Keratinocyte (primary cell): Measurements from ENCODE around the gene DDX51. TPM values are rescaled to one million over a fixed set of nuclear protein-coding genes. Genes with fewer than 3 reads are reported as not detected.

Experiments used
- DNase-seq: peaks from one replicate; pipeline ENCODE4 v3.0.0-alpha.2; 2011; ENCODE audit warnings: low read depth, missing footprints, low spot score
- FAIRE-seq: peaks from 2 replicates; lab custom pipeline; 2011; peaks lifted over from hg19 to GRCh38; lab: Jason Lieb, UNC
- H2AFZ ChIP-seq: 2 replicates; pipeline ENCODE4 v1.6.0; 2012; ENCODE audit warnings: low read length, control low read depth, inconsistent platforms; ENCODE audit not compliant: control insufficient read depth
- H3K27ac ChIP-seq: 2 replicates; pipeline ENCODE4 v1.5.1; 2011; ENCODE audit warnings: low read length; ENCODE audit not compliant: control insufficient read depth, insufficient read depth
- H3K27me3 ChIP-seq: 3 replicates; pipeline ENCODE4 v1.6.0; 2011; ENCODE audit warnings: low read length; ENCODE audit not compliant: control insufficient read depth, insufficient read depth; ENCODE audit errors: extremely low read depth
- H3K36me3 ChIP-seq, 2 experiments: 2 replicates in 1 of 2; 3 replicates in 1 of 2; pipeline ENCODE4 v1.5.1; 2011; ENCODE audit warnings: low read length in 2 of 2, mild to moderate bottlenecking in 1 of 2; ENCODE audit not compliant: control insufficient read depth in 2 of 2, insufficient read depth in 2 of 2; ENCODE audit errors: extremely low read depth in 1 of 2
- H3K4me1 ChIP-seq: 3 replicates; pipeline ENCODE4 v1.5.1; 2011; ENCODE audit warnings: low read length; ENCODE audit not compliant: control insufficient read depth, insufficient read depth; ENCODE audit errors: extremely low read depth
- H3K4me2 ChIP-seq: 3 replicates; pipeline ENCODE4 v1.6.0; 2011; ENCODE audit warnings: low read depth, low read length; ENCODE audit not compliant: control insufficient read depth, insufficient read depth; ENCODE audit errors: extremely low read depth
- H3K4me3 ChIP-seq, 3 experiments: fragments of 200-600 bp in 1 of 3; sonication (generic) in 1 of 3; 2 replicates in 2 of 3; 3 replicates in 1 of 3; pipeline ENCODE4 v1.5.1; 2011 to 2016; ENCODE audit warnings: low read length in 3 of 3, mild to moderate bottlenecking in 3 of 3, control low read depth in 2 of 3, inconsistent platforms in 1 of 3, low read depth in 1 of 3, mixed read lengths in 1 of 3, mixed run types in 1 of 3, moderate library complexity in 1 of 3; ENCODE audit not compliant: control insufficient read depth in 2 of 3, insufficient read depth in 2 of 3; ENCODE audit errors: extremely low read depth in 1 of 3
- H3K79me2 ChIP-seq: 2 replicates; pipeline ENCODE4 v1.6.0; 2012; ENCODE audit warnings: low read length; ENCODE audit not compliant: control insufficient read depth, insufficient read depth
- H3K9ac ChIP-seq: 3 replicates; pipeline ENCODE4 v1.6.0; 2011; ENCODE audit warnings: low read length; ENCODE audit not compliant: control insufficient read depth, insufficient read depth; ENCODE audit errors: extremely low read depth
- H3K9me1 ChIP-seq: 3 replicates; pipeline ENCODE4 v1.6.0; 2011; ENCODE audit warnings: low read length; ENCODE audit not compliant: control insufficient read depth, insufficient read depth; ENCODE audit errors: extremely low read depth
- H3K9me3 ChIP-seq: 2 replicates; pipeline ENCODE4 v1.5.1; 2012; ENCODE audit warnings: low read depth, low read length; ENCODE audit not compliant: control insufficient read depth
- H4K20me1 ChIP-seq: 3 replicates; pipeline ENCODE4 v1.6.0; 2011; ENCODE audit warnings: low read length; ENCODE audit not compliant: control insufficient read depth, insufficient read depth; ENCODE audit errors: extremely low read depth
- CTCF ChIP-seq, 3 experiments: IDR thresholded peaks in 1 of 3; conservative IDR thresholded peaks in 1 of 3; optimal IDR thresholded peaks in 1 of 3; 2 replicates in 2 of 3; 3 replicates in 1 of 3; pipeline versions ENCODE3 to v1.5.1; 2011; ENCODE audit warnings: low read length in 3 of 3, mild to moderate bottlenecking in 3 of 3, moderate library complexity in 2 of 3, control low read depth in 1 of 3, inconsistent platforms in 1 of 3; ENCODE audit not compliant: insufficient read depth in 2 of 3; ENCODE audit errors: extremely low read depth in 1 of 3
- EZH2 ChIP-seq: IDR thresholded peaks from one replicate; pipeline ENCODE4 v1.6.1; 2012; ENCODE audit warnings: inconsistent platforms, mild to moderate bottlenecking, low read length, moderate library complexity
- dilution Hi-C: fragments of 300-500 bp; cut with MboI; formaldehyde crosslinking; loops from one replicate; pipeline ENCODE4 v1.7.0; 2020; ENCODE audit warnings: low sequenced_read_pairs; ENCODE audit not compliant: extremely low pct_ligation_motif_present
- polyA plus RNA-seq, 5 experiments: library from polyadenylated mRNA; depleted of rRNA in 3 of 5; stranded (reverse) in 3 of 5; stranded (forward) in 1 of 5; unstranded in 1 of 5; fragments of >200 nt; gene quantifications; 1 replicate in 1 of 5; 2 replicates in 3 of 5; 3 replicates in 1 of 5; pipeline versions ENCODE4 v1.2.1 to v1.2.3, GENCODE V29; 2011 to 2012; ENCODE audit warnings: missing spikeins in 2 of 5, low read depth in 1 of 5, low replicate concordance in 1 of 5

The DDX51 gene
- polyA plus RNA-seq, 1 donor (not counting 4 experiments of a cell fraction or from before 2014, with no cell fraction given) = 7.4 TPM

GRCh38 chr12:132180648-132181546 lies 36.8 kb upstream of the DDX51 start:
- no peak for FAIRE-seq
- dilution Hi-C loops = no loop called here

GRCh38 chr12:132179431-132180362 lies 35.6 kb upstream of the DDX51 start:
- Histone ChIP-seq H3K4me1 (no peaks in the 10 kb centered on the region), H2AFZ (no peak overlapping the region), H3K4me2 (no peak overlapping the region), H3K4me3 (no peak overlapping the region), H3K9me3 (no peaks in the 10 kb centered on the region), H3K9ac (no peak overlapping the region), H3K79me2 (no peaks in the 10 kb centered on the region), H4K20me1 (no peaks in the 10 kb centered on the region), H3K9me1 (no peaks in the 10 kb centered on the region), H3K27me3 (peaks cover 40% of the 10 kb centered on the region), H3K27ac (no peak overlapping the region), H3K36me3 (no peaks in the 10 kb centered on the region)
- FAIRE-seq = no peak
- dilution Hi-C loops = no loop called here
- no peak for DNase-seq
- no peak for TF ChIP-seq EZH2
- TF ChIP-seq CTCF (optimal IDR thresholded peaks at IDR 0.05 in 1 of 3, IDR thresholded peaks at IDR 0.05 in 1 of 3, conservative IDR thresholded peaks at IDR 0.05 in 1 of 3; ENCODE audit: extremely low read depth in 1 of 3, insufficient read depth in 2 of 3, low read length in 3 of 3) = no peak

More at GRCh38 chr12:132180648-132181546, 36.8 kb upstream of the DDX51 start:
- no peaks in the 10 kb centered on the region for H3K9me1 ChIP-seq
- no peak overlapping the region for H3K9ac ChIP-seq
- H3K9me3 ChIP-seq = no peaks in the 10 kb centered on the region
- H2AFZ ChIP-seq = no peak overlapping the region
- H3K4me3 ChIP-seq = no peak overlapping the region
- no peak for DNase-seq
- TF ChIP-seq CTCF (optimal IDR thresholded peaks at IDR 0.05 in 1 of 3, IDR thresholded peaks at IDR 0.05 in 1 of 3, conservative IDR thresholded peaks at IDR 0.05 in 1 of 3; ENCODE audit: extremely low read depth in 1 of 3, insufficient read depth in 2 of 3, low read length in 3 of 3) (no peak), EZH2 (no peak)
- H3K4me1 ChIP-seq = no peaks in the 10 kb centered on the region
- H4K20me1 ChIP-seq = no peaks in the 10 kb centered on the region
- peaks cover 30% of the 10 kb centered on the region for H3K27me3 ChIP-seq
- H3K4me2 ChIP-seq = no peak overlapping the region
- no peaks in the 10 kb centered on the region for H3K79me2 ChIP-seq
- no peaks in the 10 kb centered on the region for H3K36me3 ChIP-seq
- H3K27ac ChIP-seq = no peak overlapping the region
